GM12878 (cell line): ENCODE results near the gene STK39. TPM values are rescaled to one million over a fixed set of nuclear protein-coding genes. Genes with fewer than 3 reads are reported as not detected.

Experiments used
- ATAC-seq: fragments of 200-7000 bp; cut with Tn5 transposase; 3 replicates; pipeline ENCODE4 v1.9.1; 2020; ENCODE audit warnings: mild to moderate bottlenecking, moderate library complexity
- BruUV-seq: library from RNA; stranded (reverse); fragments of 400-500 nt; replicated peaks from 2 replicates; lab custom pipeline; 2021; lab: Mats Ljungman, UMichigan
- CTCF ChIA-PET: fragments of 300-600 bp; sonication (Branson Sonifier 250); formaldehyde crosslinking; extraction: SDS; loops from one replicate; lab custom pipeline; 2021; ENCODE audit warnings: inconsistent platforms; lab: Yijun Ruan, JAX
- POLR2A ChIA-PET: fragments of 350-600 bp; formaldehyde crosslinking; extraction: SDS; loops from one replicate; lab custom pipeline; 2021; ENCODE audit warnings: inconsistent platforms; lab: Charles Lee
- RAD21 ChIA-PET: fragments of 300-600 bp; sonication (Branson Sonifier 250); formaldehyde crosslinking; loops from one replicate; lab custom pipeline; 2023; ENCODE audit warnings: antibody characterized with exemption; ENCODE audit not compliant: unreplicated experiment; lab: Charles Lee
- SMC1A ChIA-PET: fragments of 300-600 bp; sonication (Branson Sonifier 250); formaldehyde crosslinking; loops from one replicate; lab custom pipeline; 2023; ENCODE audit not compliant: unreplicated experiment, uncharacterized antibody; lab: Charles Lee
- DNase-seq: peaks from one replicate; pipeline ENCODE4 v3.0.0-alpha.2; 2011; ENCODE audit warnings: low read depth, low spot score
- FAIRE-seq: peaks from 3 replicates; lab custom pipeline; 2011; peaks lifted over from hg19 to GRCh38; lab: Jason Lieb, UNC
- H2AFZ ChIP-seq: 2 replicates; pipeline ENCODE4 v1.6.0; 2011; ENCODE audit warnings: low read depth, low read length, control low read depth; ENCODE audit not compliant: control insufficient read depth
- H3K27ac ChIP-seq: 2 replicates; pipeline ENCODE4 v1.5.1; 2011; ENCODE audit warnings: control low read depth; ENCODE audit not compliant: control insufficient read depth, insufficient read depth
- H3K27me3 ChIP-seq, 2 experiments: replicated peaks in 1 of 2; 2 replicates each; pipeline versions ENCODE4 v1.6.0 to v1.6.1; 2011; ENCODE audit warnings: low read length in 1 of 2; ENCODE audit not compliant: control insufficient read depth in 2 of 2, insufficient read depth in 2 of 2
- H3K36me3 ChIP-seq, 2 experiments: 2 replicates each; pipeline ENCODE4 v1.5.1; 2011; ENCODE audit warnings: low read length in 1 of 2; ENCODE audit not compliant: control insufficient read depth in 2 of 2, insufficient read depth in 2 of 2
- H3K4me1 ChIP-seq: 2 replicates; pipeline ENCODE4 v1.6.1; 2011; ENCODE audit warnings: mild to moderate bottlenecking, low read length, moderate library complexity, mixed read lengths; ENCODE audit not compliant: control insufficient read depth, insufficient read depth
- H3K4me2 ChIP-seq: 2 replicates; pipeline ENCODE4 v1.6.0; 2011; ENCODE audit warnings: control low read depth; ENCODE audit not compliant: control insufficient read depth, insufficient read depth
- H3K4me3 ChIP-seq: fragments of 200-600 bp; sonication (generic); 2 replicates; pipeline ENCODE4 v1.5.1; 2016
- H3K79me2 ChIP-seq: 2 replicates; pipeline ENCODE4 v1.6.0; 2011; ENCODE audit warnings: low read length; ENCODE audit not compliant: control insufficient read depth, insufficient read depth
- H3K9ac ChIP-seq: 2 replicates; pipeline ENCODE4 v1.8.0; 2011; ENCODE audit warnings: low read length, control low read depth, mixed read lengths; ENCODE audit not compliant: control insufficient read depth, insufficient read depth
- H3K9me3 ChIP-seq: replicated peaks from 3 replicates; pipeline ENCODE4 v1.5.1; 2011; ENCODE audit warnings: mild to moderate bottlenecking, low read length; ENCODE audit not compliant: control insufficient read depth, insufficient read depth
- H4K20me1 ChIP-seq: 2 replicates; pipeline ENCODE4 v1.6.0; 2011; ENCODE audit not compliant: control insufficient read depth, insufficient read depth
- ATF2 ChIP-seq: IDR thresholded peaks from 2 replicates; pipeline ENCODE4 v1.6.1; 2012; ENCODE audit warnings: low read length, inconsistent platforms
- BHLHE40 ChIP-seq, 2 experiments: fragments of 450-650 bp in 1 of 2; IDR thresholded peaks; 2 replicates each; pipeline ENCODE4 v1.6.1; 2011 to 2017; ENCODE audit warnings: low read depth in 2 of 2, borderline replicate concordance in 1 of 2, improper control_type of control experiment in 1 of 2, low read length in 1 of 2, mild to moderate bottlenecking in 1 of 2
- BRCA1 ChIP-seq: IDR thresholded peaks from 2 replicates; pipeline ENCODE4 v1.6.1; 2011; ENCODE audit warnings: low read depth, low read length, improper control_type of control experiment
- EP300 ChIP-seq, 2 experiments: fragments of 150-350 bp in 1 of 2; IDR thresholded peaks; 2 replicates each; pipeline ENCODE4 v1.6.1; 2011 to 2012; ENCODE audit warnings: low read depth in 2 of 2, low read length in 2 of 2, borderline replicate concordance in 1 of 2, improper control_type of control experiment in 1 of 2, inconsistent platforms in 1 of 2; ENCODE audit not compliant: control insufficient read depth in 1 of 2
- LARP7 ChIP-seq: fragments of 450-650 bp; IDR thresholded peaks from 2 replicates; pipeline ENCODE4 v1.6.1; 2017; ENCODE audit warnings: mild to moderate bottlenecking
- MEF2B ChIP-seq: fragments of 450-650 bp; IDR thresholded peaks from 2 replicates; pipeline ENCODE4 v1.6.1; 2018; ENCODE audit warnings: mild to moderate bottlenecking, moderate library complexity; ENCODE audit not compliant: partially characterized antibody, poor library complexity, severe bottlenecking
- NRF1 ChIP-seq: conservative IDR thresholded peaks from 2 replicates; pipeline ENCODE4 v1.6.1; 2011; ENCODE audit warnings: mild to moderate bottlenecking, low read depth, low read length, improper control_type of control experiment
- POLR2AphosphoS5 ChIP-seq: IDR thresholded peaks from 2 replicates; pipeline ENCODE4 v1.6.1; 2011; ENCODE audit warnings: mild to moderate bottlenecking, low read length, inconsistent platforms
- RAD21 ChIP-seq: IDR thresholded peaks from 2 replicates; pipeline ENCODE4 v1.6.1; 2011; ENCODE audit warnings: mild to moderate bottlenecking, low read depth, low read length, moderate library complexity; ENCODE audit not compliant: insufficient read depth
- RAD51 ChIP-seq: fragments of 450-650 bp; IDR thresholded peaks from 2 replicates; pipeline ENCODE4 v1.6.1; 2016; ENCODE audit warnings: moderate library complexity, mild to moderate bottlenecking, inconsistent platforms
- RCOR1 ChIP-seq: conservative IDR thresholded peaks from 2 replicates; pipeline ENCODE4 v1.6.1; 2012; ENCODE audit warnings: low read depth, low read length, improper control_type of control experiment
- SUPT20H ChIP-seq: IDR thresholded peaks from 2 replicates; pipeline ENCODE4 v1.6.1; 2011; ENCODE audit warnings: low read depth, mild to moderate bottlenecking, low read length, moderate library complexity, borderline replicate concordance; ENCODE audit not compliant: control insufficient read depth
- ZNF217 ChIP-seq: fragments of 450-650 bp; IDR thresholded peaks from 2 replicates; pipeline ENCODE4 v1.6.1; 2017; ENCODE audit warnings: antibody characterized with exemption, mild to moderate bottlenecking
- ZZZ3 ChIP-seq: IDR thresholded peaks from 2 replicates; pipeline ENCODE4 v1.6.1; 2011; ENCODE audit warnings: low read depth; ENCODE audit not compliant: control insufficient read depth, insufficient read length
- WGBS: methylation state at CpG from one replicate; pipeline ENCODE4 v1.1.6; 2016; ENCODE audit warnings: low lambda C conversion rate; ENCODE audit not compliant: insufficient replicate concordance, insufficient coverage; ENCODE audit errors: missing lambda C conversion rate; 5-methylcytosine and 5-hydroxymethylcytosine counted together
- in situ Hi-C: fragments of 300-500 bp; cut with MboI; formaldehyde crosslinking; loops from 9 replicates; pipeline ENCODE4 v1.14.3; 2018; ENCODE audit warnings: mixed read lengths
- intact Hi-C: fragments of 100-400 bp; cut with micrococcal nuclease; formaldehyde crosslinking; loops from one replicate; pipeline ENCODE4 v1.14.2; 2022; ENCODE audit not compliant: unreplicated experiment
- polyA plus RNA-seq, 11 experiments: library from polyadenylated mRNA; depleted of rRNA in 4 of 11; unstranded in 6 of 11; stranded (reverse) in 5 of 11; fragments of >200 nt; fragmentation: Nextera tagmentation in 4 of 11; fragmentation: Illumina TruSeq in 1 of 11; extraction: Ambion mirVana in 4 of 11; extraction: Trizol in 1 of 11; gene quantifications; 1 replicate in 1 of 11; 2 replicates in 10 of 11; pipeline versions ENCODE4 v1.2.1 to v1.2.3, GENCODE V29; 2011 to 2016; ENCODE audit warnings: inconsistent platforms in 2 of 11, missing spikeins in 2 of 11, low read depth in 1 of 11
- total RNA-seq, 4 experiments: library from RNA; depleted of rRNA in 3 of 4; stranded (reverse); fragments of >200 nt in 3 of 4; fragmentation: Illumina TruSeq in 1 of 4; extraction: Trizol in 1 of 4; gene quantifications; 2 replicates each; pipeline versions ENCODE4 v1.2.1 to v1.2.3, GENCODE V29; 2013 to 2021

STK39 gene
- total and polyA plus RNA-seq, 10 of the 15 experiments (the other 5 are each of a cell fraction or from before 2014, with no cell fraction given) = 0.03 to 0.21 (median 0.07) TPM; not detected in 5

GRCh38 chr2:167962436-167963226 lies 284.8 kb downstream of the STK39 start:
- Histone ChIP-seq H3K79me2 (no peaks in the 10 kb centered on the region), H3K4me3 (no peak overlapping the region), H3K4me2 (no peak overlapping the region), H2AFZ (no peak overlapping the region), H3K4me1 (no peaks in the 10 kb centered on the region), H4K20me1 (no peaks in the 10 kb centered on the region), H3K27me3 (no peaks in the 10 kb centered on the region; a peak in 1 of 4 replicates), H3K9me3 (no peaks in the 10 kb centered on the region), H3K36me3 (no peaks in the 10 kb centered on the region), H3K9ac (no peak overlapping the region), H3K27ac (no peak overlapping the region)
- no peak for TF ChIP-seq ATF2
- TF ChIP-seq RAD21 = no peak
- TF ChIP-seq BHLHE40 (IDR thresholded peaks at IDR 0.05; ENCODE audit: borderline replicate concordance in 1 of 2, low read depth in 2 of 2, low read length in 1 of 2) = no peak
- TF ChIP-seq NRF1 = no peak
- no peak for TF ChIP-seq ZZZ3
- TF ChIP-seq LARP7 = no peak
- TF ChIP-seq SUPT20H = no peak
- no peak for TF ChIP-seq BRCA1
- TF ChIP-seq EP300 (IDR thresholded peaks at IDR 0.05; ENCODE audit: borderline replicate concordance in 1 of 2, control insufficient read depth in 1 of 2, low read depth in 2 of 2, low read length in 2 of 2) = no peak
- no peak for TF ChIP-seq MEF2B
- no peak for TF ChIP-seq RCOR1
- TF ChIP-seq RAD51 = no peak
- TF ChIP-seq ZNF217 = no peak
- TF ChIP-seq POLR2AphosphoS5 = no peak
- SMC1A ChIA-PET = interaction anchor here (1.3 kb wide), 1 partner anchor 156 kb away, joined by 4 read pairs; no protein-coding TSS in a partner anchor
- DNase-seq (no peak), ATAC-seq (no peak), FAIRE-seq (no peak)
- BruUV-seq = no TSS peak
- POLR2A ChIA-PET = no interaction called here
- intact Hi-C loops (no loop called here), in situ Hi-C loops (no loop called here)
- WGBS = 34% methylated on average over 10 of the region's 10 CpGs
- RAD21 ChIA-PET = no interaction called here
- CTCF ChIA-PET = interaction anchor here (0.7 to 2.1 kb wide), 2 partner anchors 156 to 159 kb away, joined by 3 to 11 read pairs; no protein-coding TSS in a partner anchor
